GM21619 (cell line): ENCODE data around the gene NUP58.

Experiments
- ATAC-seq: cut with Tn5 transposase; IDR thresholded peaks from one replicate; pipeline ENCODE4 v1.9.1; 2021; ENCODE audit not compliant: unreplicated experiment

NUP58 gene

DNA sequence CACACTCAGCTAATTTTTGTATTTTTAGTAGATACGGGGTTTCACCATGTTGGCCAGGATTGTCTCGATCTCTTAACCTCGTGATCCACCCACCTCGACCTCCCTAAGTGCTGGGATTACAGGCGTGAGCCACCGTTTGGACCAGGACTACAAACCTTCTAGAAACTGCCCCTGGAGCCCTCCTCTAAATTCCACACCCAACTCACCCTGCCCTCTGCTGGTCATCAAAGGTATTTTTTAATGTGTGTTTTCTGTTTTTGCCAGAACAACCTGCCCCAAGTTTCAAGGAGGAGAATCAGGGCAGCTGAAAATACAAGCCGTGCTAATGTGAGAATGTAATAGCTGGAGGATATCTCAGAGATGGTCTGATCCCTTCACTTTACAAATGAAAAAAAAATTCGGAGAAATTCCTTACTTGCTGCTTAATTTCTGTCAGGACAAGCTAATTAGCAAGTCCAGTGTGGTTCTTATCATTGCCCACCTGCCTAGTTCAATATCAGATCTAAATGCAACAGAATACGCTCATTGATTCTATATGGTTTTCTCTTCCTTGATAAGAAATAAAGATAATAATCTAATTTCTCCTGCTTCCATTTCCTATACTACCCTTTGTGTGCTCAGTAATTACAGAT is 74.4 kb downstream of the NUP58 start:
- ATAC-seq, result no peak

DNA sequence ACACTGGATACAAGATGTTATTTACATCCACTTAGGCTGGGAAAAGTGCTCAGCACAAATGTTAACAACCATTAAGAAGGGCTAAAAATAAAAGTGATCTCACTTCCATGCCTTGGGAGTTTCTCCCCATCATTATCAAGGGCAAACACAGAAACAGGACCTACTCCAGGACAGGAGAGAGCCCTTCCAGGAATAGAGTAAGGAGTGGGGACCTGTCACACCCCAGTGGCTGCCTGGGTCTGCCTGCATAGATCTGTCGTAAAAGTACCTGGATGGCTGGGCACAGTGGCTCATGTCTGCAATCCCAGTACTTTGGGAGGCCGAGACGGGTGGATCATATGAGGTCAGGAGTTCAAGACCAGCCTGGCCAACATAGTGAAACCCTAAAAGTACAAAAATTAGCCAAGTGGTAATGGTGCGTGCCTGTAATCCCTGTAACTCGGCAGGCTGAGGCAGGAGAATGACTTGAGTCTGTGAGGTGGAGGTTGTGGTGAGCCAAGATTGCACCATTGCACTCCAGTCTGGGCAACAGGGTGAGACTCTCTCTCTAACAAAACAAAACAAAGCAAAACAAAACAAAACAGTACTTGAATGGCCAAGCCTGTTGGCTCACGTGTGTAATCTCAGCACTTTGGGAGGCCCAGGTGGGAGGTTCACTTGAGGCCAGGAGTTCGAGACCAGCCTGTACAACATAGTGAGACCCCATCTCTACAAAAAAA is 76.0 kb downstream of the NUP58 start:
- no peak for ATAC-seq

- ATAC-seq, result no peak
Observed at GRCh38 chr13:25378528-25378927, 77.1 kb downstream of the NUP58 start.

DNA sequence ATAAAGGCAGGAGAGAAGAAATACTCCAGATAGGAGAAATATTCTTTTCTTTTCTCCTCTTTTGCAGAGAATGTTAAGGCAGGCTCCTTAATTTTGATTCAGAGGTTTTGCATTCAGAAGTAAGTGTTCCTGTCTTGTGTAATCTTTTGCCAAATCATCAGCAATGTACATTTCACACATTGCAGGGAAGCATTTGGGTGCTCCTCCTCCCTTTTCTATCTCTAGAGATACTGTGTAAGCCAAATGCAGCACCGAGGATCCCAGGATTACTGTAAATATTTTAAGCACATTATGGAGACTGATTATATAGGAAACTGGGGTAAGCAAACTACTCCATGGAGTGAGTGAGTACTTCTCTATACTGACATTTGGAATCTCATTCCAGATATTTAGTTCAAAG is 77.6 kb downstream of the NUP58 start:
- no peak for ATAC-seq

DNA sequence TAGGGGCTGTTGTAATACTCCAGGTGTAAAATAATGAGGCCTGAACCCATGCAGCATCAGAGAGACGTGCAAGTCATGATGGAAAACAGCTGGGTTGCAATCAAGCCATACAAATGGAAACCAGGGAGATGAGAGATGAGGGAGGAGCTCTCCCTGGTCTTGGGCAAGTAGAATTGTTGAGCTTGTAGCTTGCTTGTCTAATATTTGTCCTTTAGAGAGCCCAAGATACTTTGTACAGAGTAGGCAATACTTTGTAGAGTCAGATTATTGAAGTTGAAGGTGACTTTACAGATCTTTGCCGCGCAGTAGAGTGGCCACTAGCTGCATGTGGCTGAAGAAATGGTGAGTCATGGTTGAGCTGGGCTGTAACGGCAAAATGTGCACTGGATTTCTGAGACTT is 78.7 kb downstream of the NUP58 start:
- no peak for ATAC-seq

DNA sequence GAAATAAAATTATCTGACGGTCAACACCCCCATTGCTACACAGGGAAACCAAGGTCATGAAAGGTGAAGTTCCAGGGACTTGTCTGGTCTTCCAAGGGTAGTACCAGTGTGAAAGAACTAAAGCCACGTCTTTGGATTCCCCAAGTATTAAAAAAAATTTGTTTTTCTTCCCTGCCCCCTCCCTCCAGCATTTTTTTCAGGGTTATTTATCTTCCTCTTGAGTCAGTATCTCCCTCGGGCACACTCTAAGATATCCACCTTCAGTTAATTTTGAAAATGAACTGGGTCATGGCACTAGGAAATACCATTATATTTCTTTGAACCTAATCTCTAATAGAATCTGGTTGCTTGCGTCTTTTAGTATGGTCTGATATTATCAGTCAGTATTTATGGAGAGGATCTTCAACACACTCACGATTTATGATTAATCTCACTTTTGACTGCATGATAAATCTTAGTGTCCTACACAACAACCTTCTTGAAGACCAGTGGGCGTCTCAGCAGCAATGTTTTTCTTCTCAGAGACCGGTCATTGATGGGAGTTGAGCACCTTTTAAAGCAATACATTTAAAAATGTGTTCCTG is 79.4 kb downstream of the NUP58 start:
- ATAC-seq, result no peak

DNA sequence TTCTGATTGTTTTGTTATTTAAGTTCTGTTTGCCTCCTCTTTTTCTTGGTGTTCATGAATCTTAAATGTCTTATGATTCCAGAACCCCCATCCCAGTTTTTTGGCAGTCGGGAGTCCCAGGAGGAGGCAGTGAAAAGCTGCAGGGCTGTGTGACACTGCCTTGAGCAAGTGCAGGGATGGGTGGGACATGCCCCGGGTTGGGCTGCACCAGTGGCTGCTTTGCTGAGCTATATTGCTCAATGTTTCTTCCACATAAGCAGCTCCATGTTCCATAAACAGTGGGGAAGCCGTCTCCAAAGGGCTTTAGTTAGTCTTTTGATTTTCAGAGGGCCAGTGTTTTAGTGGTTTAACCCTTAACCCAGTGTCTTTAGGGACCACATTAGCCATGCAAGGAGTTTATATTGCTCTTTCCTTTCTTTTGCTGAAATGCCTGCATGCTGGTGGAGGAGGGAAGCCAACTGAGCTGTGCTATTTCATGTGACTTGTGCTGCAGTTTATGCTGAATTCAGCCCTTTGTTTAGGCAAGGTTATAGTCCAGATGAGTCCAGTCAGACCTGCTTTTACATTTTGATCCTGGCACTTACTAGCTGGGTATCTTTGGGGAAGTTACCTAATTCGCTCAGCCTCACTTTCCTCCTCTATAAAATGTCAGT is 83.5 kb downstream of the NUP58 start:
- no peak for ATAC-seq

DNA sequence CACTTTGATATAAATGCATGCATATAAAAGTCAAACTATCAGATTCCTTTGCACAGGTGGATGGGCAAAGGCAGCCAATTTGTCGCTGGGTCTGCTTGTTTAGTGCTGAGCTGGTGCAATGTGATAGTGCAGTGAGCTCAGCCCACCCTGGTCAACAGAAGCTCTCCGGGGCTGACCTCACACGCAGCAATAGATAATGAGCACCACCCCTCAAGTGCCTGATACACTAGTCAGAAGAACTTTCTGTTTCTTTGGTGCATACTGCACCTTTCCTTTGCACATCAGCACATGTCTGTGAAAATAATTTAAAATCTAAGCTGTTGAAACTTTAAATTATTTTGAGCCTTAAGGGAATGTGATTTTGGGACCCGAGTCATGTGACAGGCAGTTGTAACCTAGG is 90.5 kb downstream of the NUP58 start:
- no peak for ATAC-seq
